ENCODE measurements around the gene RPA1.

DNA sequence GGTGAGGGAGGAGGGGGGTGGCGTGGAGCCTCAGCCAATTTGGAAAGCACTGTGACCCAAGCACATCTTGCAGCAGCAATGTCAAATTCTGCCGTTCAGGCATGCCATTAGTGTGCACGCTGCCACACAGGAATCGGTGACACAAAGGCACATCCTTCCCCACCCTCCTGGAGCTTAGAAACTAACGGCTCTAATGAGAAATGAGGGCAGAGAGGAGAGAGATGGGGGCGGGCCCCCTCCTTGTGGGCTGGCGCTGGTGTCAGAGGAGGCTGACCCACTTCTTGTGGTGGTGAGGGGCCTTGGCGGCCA is 100.5 kb downstream of the RPA1 start:
- TF ChIP-seq CTCF (IDR thresholded peaks at IDR 0.05) (no peak), POLR2A (IDR thresholded peaks at IDR 0.05) (no peak)
